AG04450 (cell line): ENCODE results near the gene COX4I2. TPM values are rescaled to one million over a fixed set of nuclear protein-coding genes. Genes with fewer than 3 reads are reported as not detected.
A peak's percentile ranks its signal among the peaks of the same experiment; 100 is the strongest.

Source experiments
- CTCF ChIA-PET: fragments of 300-600, 350-600 bp; formaldehyde crosslinking; extraction: SDS; loops from one replicate; lab custom pipeline; 2022; ENCODE audit warnings: antibody characterized with exemption, inconsistent platforms; lab: Charles Lee
- POLR2A ChIA-PET: fragments of 350-600 bp; formaldehyde crosslinking; extraction: SDS; loops from one replicate; lab custom pipeline; 2021; ENCODE audit warnings: antibody characterized with exemption, inconsistent platforms; lab: Yijun Ruan, JAX
- DNase-seq: peaks from one replicate; pipeline ENCODE4 v3.0.0-alpha.2; 2011; ENCODE audit warnings: low read depth, low spot score
- H3K27ac ChIP-seq: one replicate; pipeline ENCODE4 v1.5.1; 2012; ENCODE audit warnings: low read depth, low read length, control low read depth
- H3K27me3 ChIP-seq: one replicate; pipeline ENCODE4 v1.6.0; 2012; ENCODE audit warnings: low read length; ENCODE audit not compliant: control insufficient read depth, insufficient read depth
- H3K4me3 ChIP-seq: 2 replicates; pipeline ENCODE4 v1.5.1; 2011; ENCODE audit warnings: mild to moderate bottlenecking, low read depth, low read length, control low read depth
- H3K9me3 ChIP-seq: 2 replicates; pipeline ENCODE4 v1.5.1; 2012; ENCODE audit warnings: low read length; ENCODE audit not compliant: control insufficient read depth, insufficient read depth
- polyA plus RNA-seq: library from polyadenylated mRNA; depleted of rRNA; stranded (reverse); fragments of >200 nt; gene quantifications from 2 replicates; pipeline ENCODE4 v1.2.3, GENCODE V29; 2011
- TF ChIP-seq, protein P1 (sequence below): IDR thresholded peaks from 2 replicates; pipeline ENCODE4 v1.5.1; 2011; ENCODE audit warnings: low read depth, low read length, control low read depth, inconsistent platforms

The COX4I2 gene
- polyA plus RNA-seq, 1 experiment: not detected

DNA sequence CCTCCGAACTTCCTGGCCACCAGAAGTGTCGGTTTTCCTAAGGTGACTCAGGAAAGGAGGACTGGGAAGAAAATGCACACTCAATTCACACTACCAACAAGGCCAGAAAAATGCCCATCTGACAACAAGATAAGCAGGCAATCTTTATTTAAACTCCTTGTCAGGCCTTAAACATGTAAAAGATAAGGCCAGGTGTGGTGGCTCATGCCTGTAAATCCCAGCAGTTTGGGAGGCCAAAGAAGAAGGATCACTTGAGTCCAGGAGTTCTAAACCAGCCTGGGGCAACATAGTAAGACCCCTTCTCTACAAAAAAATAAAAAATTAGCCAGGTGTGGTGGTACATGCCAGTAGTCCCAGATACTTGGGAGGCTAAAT, 40.2 kb upstream of the COX4I2 start:
- POLR2A ChIA-PET: interaction anchor here (3.1 kb wide), 1 partner anchor 24 kb away, joined by 22 read pairs; no protein-coding TSS in a partner anchor
- Histone ChIP-seq H3K4me3 (no peak overlapping the region), H3K27me3 (no peaks in the 10 kb centered on the region), H3K9me3 (no peaks in the 10 kb centered on the region), H3K27ac (no peak overlapping the region)
- TF ChIP-seq, protein P1, sequence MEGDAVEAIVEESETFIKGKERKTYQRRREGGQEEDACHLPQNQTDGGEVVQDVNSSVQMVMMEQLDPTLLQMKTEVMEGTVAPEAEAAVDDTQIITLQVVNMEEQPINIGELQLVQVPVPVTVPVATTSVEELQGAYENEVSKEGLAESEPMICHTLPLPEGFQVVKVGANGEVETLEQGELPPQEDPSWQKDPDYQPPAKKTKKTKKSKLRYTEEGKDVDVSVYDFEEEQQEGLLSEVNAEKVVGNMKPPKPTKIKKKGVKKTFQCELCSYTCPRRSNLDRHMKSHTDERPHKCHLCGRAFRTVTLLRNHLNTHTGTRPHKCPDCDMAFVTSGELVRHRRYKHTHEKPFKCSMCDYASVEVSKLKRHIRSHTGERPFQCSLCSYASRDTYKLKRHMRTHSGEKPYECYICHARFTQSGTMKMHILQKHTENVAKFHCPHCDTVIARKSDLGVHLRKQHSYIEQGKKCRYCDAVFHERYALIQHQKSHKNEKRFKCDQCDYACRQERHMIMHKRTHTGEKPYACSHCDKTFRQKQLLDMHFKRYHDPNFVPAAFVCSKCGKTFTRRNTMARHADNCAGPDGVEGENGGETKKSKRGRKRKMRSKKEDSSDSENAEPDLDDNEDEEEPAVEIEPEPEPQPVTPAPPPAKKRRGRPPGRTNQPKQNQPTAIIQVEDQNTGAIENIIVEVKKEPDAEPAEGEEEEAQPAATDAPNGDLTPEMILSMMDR: no peak
- CTCF ChIA-PET: interaction anchor here (1.0 to 1.6 kb wide), 3 partner anchors 29 to 38 kb away, joined by 3 to 5 read pairs (median 5); no protein-coding TSS in a partner anchor
- no peak for DNase-seq

DNA sequence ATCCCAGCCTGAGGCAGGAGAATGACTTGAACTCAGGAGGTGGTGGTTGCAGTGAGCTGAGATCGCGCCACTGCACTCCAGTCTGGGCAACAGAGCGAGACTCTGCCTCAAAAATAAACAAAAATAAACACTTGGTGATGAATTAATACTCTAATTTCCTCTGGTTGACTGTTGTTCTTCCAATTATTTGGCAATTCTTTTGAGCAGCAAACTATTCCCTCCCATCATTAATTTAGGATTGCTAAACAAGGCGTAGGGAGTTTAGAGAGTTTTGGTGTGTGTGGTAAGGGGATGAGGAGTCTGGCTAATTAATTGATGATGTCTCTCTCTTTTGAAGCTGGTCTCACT, 35.3 kb upstream of the COX4I2 start:
- TF ChIP-seq, protein P1: no peak
- CTCF ChIA-PET: interaction anchor here (0.5 to 17.7 kb wide), 4 partner anchors 11 to 121 kb away, joined by 3 to 1107 read pairs (median 12); no protein-coding TSS in a partner anchor
- Histone ChIP-seq H3K27ac (peak overlapping the region; percentile 39), H3K4me3 (no peak overlapping the region), H3K9me3 (no peaks in the 10 kb centered on the region; the same call in 1 of the 2 replicates), H3K27me3 (no peaks in the 10 kb centered on the region)
- no peak for DNase-seq
- POLR2A ChIA-PET: interaction anchor here (0.9 to 7.0 kb wide), 2 partner anchors 9 to 29 kb away, joined by 4 to 131 read pairs; no protein-coding TSS in a partner anchor

DNA sequence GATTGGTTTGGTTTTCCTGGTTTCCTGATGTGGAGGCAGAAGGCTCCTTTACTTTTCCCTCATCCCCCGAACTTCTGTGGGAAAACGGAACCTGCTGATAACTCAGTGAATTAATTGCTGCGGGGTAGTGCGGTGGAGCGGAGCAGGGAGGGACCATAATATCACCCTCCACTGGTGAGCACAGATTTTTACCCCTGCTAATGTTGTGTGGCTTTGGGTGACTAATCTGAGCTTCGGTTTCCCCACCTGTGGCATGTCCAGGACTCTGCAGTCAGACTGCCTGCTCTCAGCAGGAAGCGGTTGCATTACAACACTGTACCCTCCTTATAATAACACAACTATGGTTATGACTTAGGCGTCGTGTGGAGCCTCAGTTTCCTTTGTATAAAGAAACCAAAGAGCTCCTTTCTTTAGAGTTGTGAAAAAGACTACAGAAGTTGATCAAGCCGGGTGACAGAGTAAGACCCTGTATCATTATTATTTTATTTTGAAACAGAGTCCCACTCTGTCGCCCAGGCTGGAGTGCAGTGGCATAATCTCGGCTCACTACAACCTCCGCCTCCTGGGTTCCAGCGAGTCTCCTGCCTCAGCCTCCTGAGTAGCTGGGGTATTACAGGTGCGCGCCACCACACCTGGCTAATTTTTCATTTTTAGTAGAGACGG, 34.8 kb upstream of the COX4I2 start:
- Histone ChIP-seq H3K4me3 (peak overlapping the region; percentile 10; the same call in 1 of the 2 replicates), H3K9me3 (no peaks in the 10 kb centered on the region; the same call in 1 of the 2 replicates), H3K27me3 (no peaks in the 10 kb centered on the region), H3K27ac (peak overlapping the region; percentile 39)
- ChIA-PET CTCF (interaction anchor here (0.5 to 17.7 kb wide), 4 partner anchors 10 to 120 kb away, joined by 3 to 1107 read pairs (median 12); no protein-coding TSS in a partner anchor), POLR2A (interaction anchor here (0.9 to 7.0 kb wide), 3 partner anchors 10 to 35 kb away, joined by 4 to 131 read pairs (median 42); no protein-coding TSS in a partner anchor)
- TF ChIP-seq, protein P1: no peak
- no peak for DNase-seq

DNA sequence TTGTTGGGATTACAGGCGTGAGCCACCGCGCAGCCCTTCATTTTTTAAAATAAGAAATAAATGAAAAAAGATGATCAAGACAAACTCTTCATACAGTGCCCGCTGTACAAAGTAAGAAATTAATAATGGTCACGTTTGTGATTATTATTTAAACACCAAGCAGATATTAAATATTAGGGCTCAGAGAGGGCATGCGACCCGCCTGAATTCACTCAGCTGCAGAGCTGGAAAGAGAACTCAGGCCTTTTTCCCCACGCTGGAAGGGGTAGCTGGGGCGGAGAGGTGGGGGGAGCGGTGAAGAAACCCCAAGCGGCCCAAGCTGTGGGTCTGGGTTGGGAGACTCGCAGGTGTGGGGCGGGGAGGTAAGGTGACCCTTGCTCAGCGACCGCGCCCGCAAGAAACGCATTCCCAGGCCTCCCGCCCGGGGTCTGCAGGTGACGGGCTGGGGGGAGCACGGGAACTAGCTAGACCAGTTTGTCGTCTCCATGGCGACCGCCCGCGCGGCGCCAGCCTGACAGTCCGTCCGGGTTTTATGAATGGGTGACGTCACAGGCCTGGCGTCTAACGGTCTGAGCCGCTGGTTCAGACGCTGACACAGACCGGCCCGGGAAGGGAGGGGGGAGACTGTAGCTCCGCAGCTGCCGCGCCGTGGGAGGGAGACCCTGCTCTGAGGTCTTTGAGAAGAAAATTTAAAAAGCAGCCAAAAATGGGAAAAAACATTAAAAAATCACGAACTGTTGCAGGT, 33.7 kb upstream of the COX4I2 start:
- H3K9me3 ChIP-seq: no peaks in the 10 kb centered on the region; the same call in 1 of the 2 replicates
- TF ChIP-seq, protein P1: no peak
- ChIA-PET POLR2A (interaction anchor here (0.6 to 7.0 kb wide), 13 partner anchors 8 to 124 kb away, joined by 3 to 131 read pairs (median 9); no protein-coding TSS in a partner anchor), CTCF (interaction anchor here (1.6 to 17.7 kb wide), 4 partner anchors 9 to 120 kb away, joined by 3 to 1107 read pairs (median 8); no protein-coding TSS in a partner anchor)
- peak overlapping the region; percentile 90 for H3K4me3 ChIP-seq
- peak; percentile 63 for DNase-seq
- peak overlapping the region; percentile 70 for H3K27ac ChIP-seq
- H3K27me3 ChIP-seq: no peaks in the 10 kb centered on the region
